Common myeloid progenitor, CD34-positive (primary cell): ENCODE measurements around the gene ANKZF1. TPM values are rescaled to one million over a fixed set of nuclear protein-coding genes. Genes with fewer than 3 reads are reported as not detected.

Source experiments
- CTCF ChIA-PET: fragments of 350-600 bp; sonication (Branson Sonifier 250); formaldehyde crosslinking; loops from one replicate; lab custom pipeline; 2021; ENCODE audit warnings: antibody characterized with exemption; lab: Charles Lee
- POLR2A ChIA-PET: fragments of 350-600 bp; sonication (Branson Sonifier 250); formaldehyde crosslinking; loops from one replicate; lab custom pipeline; 2021; ENCODE audit warnings: antibody characterized with exemption; lab: Charles Lee
- DNase-seq, 3 donors: peaks; one replicate each; pipeline versions ENCODE4 v3.0.0 to v3.0.0-alpha.2; 2013
- H3K27ac ChIP-seq, 2 experiments: 1 replicate in 1 of 2; 2 replicates in 1 of 2; pipeline ENCODE4 v1.7.0; 2013; ENCODE audit warnings: inconsistent platforms in 2 of 2, low read length in 2 of 2, mild to moderate bottlenecking in 2 of 2, low read depth in 1 of 2, moderate library complexity in 1 of 2; ENCODE audit not compliant: severe bottlenecking in 2 of 2, insufficient read depth in 1 of 2, poor library complexity in 1 of 2
- H3K27me3 ChIP-seq, 5 experiments: replicated peaks in 2 of 5; 1 replicate in 3 of 5; 2 replicates in 2 of 5; pipeline versions ENCODE4 v1.6.1 to v1.7.0; 2013; ENCODE audit warnings: low read length in 4 of 5, mild to moderate bottlenecking in 2 of 5, moderate library complexity in 2 of 5, inconsistent platforms in 1 of 5; ENCODE audit not compliant: insufficient read depth in 5 of 5, control insufficient read depth in 4 of 5
- H3K36me3 ChIP-seq, 4 experiments: 1 replicate in 2 of 4; 2 replicates in 2 of 4; pipeline versions ENCODE4 v1.6.1 to v1.7.0; 2013; ENCODE audit warnings: low read length in 3 of 4, control low read depth in 1 of 4, mild to moderate bottlenecking in 1 of 4; ENCODE audit not compliant: control insufficient read depth in 4 of 4, insufficient read depth in 4 of 4
- H3K4me1 ChIP-seq, 4 experiments: 1 replicate in 3 of 4; 2 replicates in 1 of 4; pipeline versions ENCODE4 v1.6.1 to v1.7.1; 2013; ENCODE audit warnings: low read length in 3 of 4, mild to moderate bottlenecking in 3 of 4, control low read depth in 1 of 4, inconsistent platforms in 1 of 4, moderate library complexity in 1 of 4; ENCODE audit not compliant: control insufficient read depth in 4 of 4, insufficient read depth in 4 of 4; ENCODE audit errors: control extremely low read depth in 1 of 4
- H3K4me3 ChIP-seq, 7 experiments: 1 replicate in 4 of 7; 2 replicates in 3 of 7; pipeline versions ENCODE4 v1.5.1 to v1.7.0; 2013; ENCODE audit warnings: mild to moderate bottlenecking in 7 of 7, low read length in 6 of 7, moderate library complexity in 6 of 7, inconsistent platforms in 2 of 7, low read depth in 2 of 7, control low read depth in 1 of 7; ENCODE audit not compliant: insufficient read depth in 4 of 7, control insufficient read depth in 1 of 7; ENCODE audit errors: extremely low read depth in 1 of 7
- H3K9me3 ChIP-seq, 5 experiments: 1 replicate in 4 of 5; 2 replicates in 1 of 5; pipeline versions ENCODE4 v1.6.1 to v1.7.1; 2013; ENCODE audit warnings: low read length in 4 of 5, mild to moderate bottlenecking in 2 of 5, inconsistent platforms in 1 of 5, low read depth in 1 of 5, moderate library complexity in 1 of 5; ENCODE audit not compliant: control insufficient read depth in 4 of 5, insufficient read depth in 2 of 5; ENCODE audit errors: control extremely low read depth in 1 of 5
- WGBS: methylation state at CpG from one replicate; pipeline ENCODE4 v1.1.5; 2013; ENCODE audit not compliant: insufficient coverage; 5-methylcytosine and 5-hydroxymethylcytosine counted together
- polyA plus RNA-seq: library from polyadenylated mRNA; unstranded; fragments of 120-200 nt; gene quantifications from one replicate; pipeline ENCODE4 v1.2.1, GENCODE V29; 2013

ANKZF1 gene
- 52.1 TPM for polyA plus RNA-seq

- WGBS = under 1% methylated on average over 68 of the region's 80 CpGs
- Histone ChIP-seq H3K27me3 (no peaks in the 10 kb centered on the region), H3K36me3 (peaks cover 20 to 52% (median 30%) of the 10 kb centered on the region in 4 experiments), H3K4me3 (peak within 1 kb of the TSS; percentile 60 to 98 (median 91)), H3K27ac (peak within 1 kb of the TSS; percentile 85 to 90), H3K9me3 (no peaks in the 10 kb centered on the region), H3K4me1 (peaks cover 10 to 41% (median 36%) of the 10 kb centered on the region in 4 experiments)
- CTCF ChIA-PET = interaction anchor here (0.9 to 5.2 kb wide), 11 partner anchors 10 to 66 kb away, joined by 3 to 41 read pairs (median 5); partner anchors contain the start of genes DNAJB2, GLB1L, STK16 and TUBA4A
- peak; percentile 97 to 99 (median 99) for DNase-seq
- POLR2A ChIA-PET = interaction anchor here (0.7 to 2.0 kb wide), 9 partner anchors 11 to 65 kb away, joined by 3 to 12 read pairs (median 4); partner anchors contain the start of genes ABCB6, DNAJB2, GLB1L and STK16
These were observed at the start of gene ANKZF1, which contains the start of gene ATG9A for GRCh38 chr2:219229305-219230058. Gene ANKZF1 (plus strand): TSS chr2:219229806. CDS start chr2:219230258, 452 bp downstream. Gene ATG9A (minus strand): TSS chr2:219229636. CDS start chr2:219228024, 1,612 bp downstream.

- H3K27ac ChIP-seq = peak overlapping the region in 1 of 2 experiments; percentile 8
- peaks cover 10 to 58% (median 50%) of the 10 kb centered on the region in 4 experiments for H3K36me3 ChIP-seq
- peaks cover 7 to 62% (median 44%) of the 10 kb centered on the region in 4 experiments for H3K4me1 ChIP-seq
- H3K27me3 ChIP-seq = no peaks in the 10 kb centered on the region
- no peak overlapping the region for H3K4me3 ChIP-seq
- no peaks in the 10 kb centered on the region for H3K9me3 ChIP-seq
- 90% methylated on average over 4 of the region's 5 CpGs for WGBS
- ChIA-PET CTCF (interaction anchor here (0.8 to 7.4 kb wide), 10 partner anchors 10 to 97 kb away, joined by 3 to 84 read pairs (median 4); partner anchors contain the start of genes SLC23A3 and ZFAND2B), POLR2A (no interaction called here)
- no peak for DNase-seq
These were observed 48.6 kb upstream of the ANKZF1 start for GRCh38 chr2:219180961-219181360.

GRCh38 chr2:219181531-219181930 lies 48.1 kb upstream of the ANKZF1 start:
- ChIA-PET POLR2A (no interaction called here), CTCF (interaction anchor here (0.8 to 7.4 kb wide), 10 partner anchors 10 to 114 kb away, joined by 3 to 84 read pairs (median 6); partner anchors contain the start of genes SLC23A3 and ZFAND2B)
- H3K27ac ChIP-seq = no peak overlapping the region
- DNase-seq = no peak
- 98% methylated on average over 5 of the region's 6 CpGs for WGBS
- H3K4me3 ChIP-seq = peak overlapping the region in 1 of 7 experiments; percentile 4
- peaks cover 7 to 59% (median 39%) of the 10 kb centered on the region in 4 experiments for H3K4me1 ChIP-seq
- peaks cover 10 to 61% (median 50%) of the 10 kb centered on the region in 4 experiments for H3K36me3 ChIP-seq
- no peaks in the 10 kb centered on the region for H3K9me3 ChIP-seq
- H3K27me3 ChIP-seq = no peaks in the 10 kb centered on the region

- peaks cover 10 to 61% (median 50%) of the 10 kb centered on the region in 4 experiments for H3K36me3 ChIP-seq
- H3K4me3 ChIP-seq = peak overlapping the region in 2 of 7 experiments; percentile 12 to 25
- no peaks in the 10 kb centered on the region for H3K27me3 ChIP-seq
- POLR2A ChIA-PET = interaction anchor here (1.4 kb wide), 1 partner anchor 10 kb away, joined by 4 read pairs; no protein-coding TSS in a partner anchor
- CTCF ChIA-PET = interaction anchor here (0.5 to 7.4 kb wide), 14 partner anchors 8 to 113 kb away, joined by 3 to 84 read pairs (median 6); partner anchors contain the start of genes GLB1L, SLC23A3, STK16 and ZFAND2B
- peak in 2 of 3 donors; percentile 41 to 82 for DNase-seq
- H3K27ac ChIP-seq = peak overlapping the region in 1 of 2 experiments; percentile 59
- 27% methylated on average over 3 of the region's 8 CpGs for WGBS
- no peaks in the 10 kb centered on the region for H3K9me3 ChIP-seq
- peaks cover 5 to 54% (median 31%) of the 10 kb centered on the region in 4 experiments for H3K4me1 ChIP-seq
These were observed 47.1 kb upstream of the ANKZF1 start for GRCh38 chr2:219182331-219183150.

- no peaks in the 10 kb centered on the region for H3K9me3 ChIP-seq
- H3K4me1 ChIP-seq = peaks cover 5 to 51% (median 29%) of the 10 kb centered on the region in 4 experiments
- no peak for DNase-seq
- H3K36me3 ChIP-seq = peaks cover 10 to 61% (median 50%) of the 10 kb centered on the region in 4 experiments
- no peak overlapping the region for H3K4me3 ChIP-seq
- 96% methylated on average over 5 of the region's 6 CpGs for WGBS
- CTCF ChIA-PET = interaction anchor here (0.7 to 7.4 kb wide), 8 partner anchors 9 to 94 kb away, joined by 3 to 84 read pairs (median 13); partner anchors contain the start of genes SLC23A3 and ZFAND2B
- POLR2A ChIA-PET = interaction anchor here (1.4 kb wide), 1 partner anchor 11 kb away, joined by 4 read pairs; no protein-coding TSS in a partner anchor
- H3K27ac ChIP-seq = peak overlapping the region in 1 of 2 experiments; percentile 59
- no peaks in the 10 kb centered on the region for H3K27me3 ChIP-seq
These were observed 46.3 kb upstream of the ANKZF1 start for GRCh38 chr2:219183151-219183772.

- H3K36me3 ChIP-seq = peaks cover 10 to 61% (median 50%) of the 10 kb centered on the region in 4 experiments
- H3K4me1 ChIP-seq = peaks cover 2 to 45% (median 23%) of the 10 kb centered on the region in 4 experiments
- H3K27ac ChIP-seq = no peak overlapping the region
- ChIA-PET CTCF (interaction anchor here (0.6 to 7.4 kb wide), 5 partner anchors 10 to 571 kb away, joined by 3 to 84 read pairs (median 13); partner anchors contain the start of gene ZFAND2B), POLR2A (no interaction called here)
- no peak overlapping the region for H3K4me3 ChIP-seq
- WGBS = 100% methylated on average over 2 of the region's 2 CpGs
- H3K27me3 ChIP-seq = no peaks in the 10 kb centered on the region
- H3K9me3 ChIP-seq = no peaks in the 10 kb centered on the region
- no peak for DNase-seq
These were observed 45.5 kb upstream of the ANKZF1 start for GRCh38 chr2:219184121-219184520.
